WTC11 (cell line): Measurements from ENCODE around the gene FREM1. TPM values are rescaled to one million over a fixed set of nuclear protein-coding genes. Genes with fewer than 3 reads are reported as not detected.

ENCODE experiments used
- ATAC-seq: fragments of 200-7000 bp; cut with Tn5 transposase; 2 replicates; pipeline ENCODE4 v1.10.0; 2021; ENCODE audit warnings: mild to moderate bottlenecking, moderate library complexity
- CTCF ChIA-PET: fragments of 300-600 bp; sonication (Branson Sonifier 250); formaldehyde crosslinking; loops from one replicate; lab custom pipeline; 2021; ENCODE audit warnings: antibody characterized with exemption; lab: Charles Lee
- POLR2A ChIA-PET: fragments of 350-600 bp; sonication (Branson Sonifier 250); formaldehyde crosslinking; loops from one replicate; lab custom pipeline; 2021; ENCODE audit warnings: antibody characterized with exemption; lab: Charles Lee
- DNase-seq: peaks from one replicate; pipeline ENCODE4 v3.0.0; 2021; ENCODE audit warnings: low spot score
- H3K27ac Mint-ChIP-seq: 2 replicates; pipeline ENCODE4 v1.8.0; 2021; ENCODE audit warnings: mixed read lengths
- H3K27me3 Mint-ChIP-seq: 2 replicates; pipeline ENCODE4 v1.8.0; 2021; ENCODE audit warnings: low read depth, mild to moderate bottlenecking, moderate library complexity, mixed read lengths
- H3K36me3 Mint-ChIP-seq: 2 replicates; pipeline ENCODE4 v1.8.0; 2021; ENCODE audit warnings: mixed read lengths
- H3K4me1 Mint-ChIP-seq: 2 replicates; pipeline ENCODE4 v1.8.0; 2022; ENCODE audit warnings: mixed read lengths
- H3K4me3 Mint-ChIP-seq: 2 replicates; pipeline ENCODE4 v1.8.0; 2021; ENCODE audit warnings: mild to moderate bottlenecking, moderate library complexity, mixed read lengths
- H3K9me3 Mint-ChIP-seq: 2 replicates; pipeline ENCODE4 v1.8.0; 2021; ENCODE audit warnings: mixed read lengths
- AFF4 ChIP-seq: sonication (generic); formaldehyde crosslinking; IDR thresholded peaks from 2 replicates; pipeline ENCODE4 v1.8.1; 2023; ENCODE audit warnings: mild to moderate bottlenecking, missing genetic modification reagents, borderline replicate concordance
- ARID4B ChIP-seq: sonication (generic); formaldehyde crosslinking; IDR thresholded peaks from 2 replicates; pipeline ENCODE4 v1.8.0; 2023; ENCODE audit warnings: missing genetic modification reagents, mild to moderate bottlenecking, borderline replicate concordance
- ETV6 ChIP-seq: sonication (generic); formaldehyde crosslinking; IDR thresholded peaks from 2 replicates; pipeline ENCODE4 v1.8.1; 2022; ENCODE audit warnings: mild to moderate bottlenecking, missing genetic modification reagents
- FOXK1 ChIP-seq: sonication (generic); formaldehyde crosslinking; IDR thresholded peaks from 2 replicates; pipeline ENCODE4 v1.8.0; 2022; ENCODE audit warnings: mild to moderate bottlenecking, moderate library complexity, missing genetic modification reagents
- FOXP1 ChIP-seq: sonication (generic); formaldehyde crosslinking; IDR thresholded peaks from 2 replicates; pipeline ENCODE4 v1.8.0; 2022; ENCODE audit warnings: missing genetic modification reagents, mild to moderate bottlenecking, moderate library complexity, borderline replicate concordance
- HMGXB4 ChIP-seq: sonication (generic); formaldehyde crosslinking; IDR thresholded peaks from 2 replicates; pipeline ENCODE4 v1.8.1; 2023; ENCODE audit warnings: mild to moderate bottlenecking, moderate library complexity, missing genetic modification reagents
- JUN ChIP-seq: sonication (generic); formaldehyde crosslinking; IDR thresholded peaks from 2 replicates; pipeline ENCODE4 v1.8.0; 2023; ENCODE audit warnings: mild to moderate bottlenecking, missing genetic modification reagents
- MAX ChIP-seq: sonication (generic); formaldehyde crosslinking; IDR thresholded peaks from 2 replicates; pipeline ENCODE4 v1.8.0; 2022; ENCODE audit warnings: mild to moderate bottlenecking, missing genetic modification reagents
- MXD4 ChIP-seq: fragments of 250-450 bp; sonication (Bioruptor Pico); IDR thresholded peaks from 2 replicates; pipeline ENCODE4 v1.8.0; 2021; ENCODE audit warnings: mild to moderate bottlenecking, moderate library complexity, borderline replicate concordance
- MYBL2 ChIP-seq: sonication (generic); formaldehyde crosslinking; IDR thresholded peaks from 2 replicates; pipeline ENCODE4 v1.8.1; 2023; ENCODE audit warnings: mild to moderate bottlenecking, moderate library complexity, missing genetic modification reagents
- NR2C2 ChIP-seq: sonication (generic); formaldehyde crosslinking; IDR thresholded peaks from 2 replicates; pipeline ENCODE4 v1.8.0; 2022; ENCODE audit warnings: mild to moderate bottlenecking, missing genetic modification reagents
- SOX15 ChIP-seq: fragments of 250-450 bp; sonication (Bioruptor Pico); IDR thresholded peaks from 2 replicates; pipeline ENCODE4 v1.9.0; 2021; ENCODE audit warnings: mild to moderate bottlenecking
- TCF7 ChIP-seq: sonication (generic); formaldehyde crosslinking; IDR thresholded peaks from 2 replicates; pipeline ENCODE4 v1.8.0; 2022; ENCODE audit warnings: mild to moderate bottlenecking, low read depth, missing genetic modification reagents, moderate library complexity
- TEAD1 ChIP-seq: sonication (generic); formaldehyde crosslinking; IDR thresholded peaks from 2 replicates; pipeline ENCODE4 v1.8.0; 2022; ENCODE audit warnings: mild to moderate bottlenecking, missing genetic modification reagents
- USF1 ChIP-seq: sonication (generic); formaldehyde crosslinking; IDR thresholded peaks from 2 replicates; pipeline ENCODE4 v1.8.0; 2022; ENCODE audit warnings: mild to moderate bottlenecking, missing genetic modification reagents
- USF2 ChIP-seq: sonication (generic); formaldehyde crosslinking; IDR thresholded peaks from 2 replicates; pipeline ENCODE4 v1.8.1; 2023; ENCODE audit warnings: mild to moderate bottlenecking, missing genetic modification reagents, moderate library complexity
- ZMAT4 ChIP-seq: fragments of 250-450 bp; sonication (Bioruptor Pico); IDR thresholded peaks from 2 replicates; pipeline ENCODE4 v1.9.0; 2021; ENCODE audit warnings: mild to moderate bottlenecking
- ZNF138 ChIP-seq: sonication (generic); formaldehyde crosslinking; conservative IDR thresholded peaks from 2 replicates; pipeline ENCODE4 v1.8.1; 2022; ENCODE audit warnings: mild to moderate bottlenecking, moderate library complexity, missing genetic modification reagents
- ZNF232 ChIP-seq: sonication (generic); formaldehyde crosslinking; IDR thresholded peaks from 2 replicates; pipeline ENCODE4 v1.8.0; 2022; ENCODE audit warnings: mild to moderate bottlenecking, missing genetic modification reagents
- ZNF396 ChIP-seq: fragments of 250-450 bp; sonication (Bioruptor Pico); IDR thresholded peaks from 2 replicates; pipeline ENCODE4 v1.8.0; 2021; ENCODE audit warnings: mild to moderate bottlenecking, moderate library complexity, borderline replicate concordance
- total RNA-seq: library from RNA; stranded (reverse); gene quantifications from 3 replicates; pipeline ENCODE4 v1.2.3, GENCODE V29; 2021

The FREM1 gene
- total RNA-seq, 1 experiment from 2014 or later = 2.8 TPM

GRCh38 chr9:14731294-14731981 is 178.8 kb downstream of the FREM1 start:
- H3K27ac Mint-ChIP-seq = no peak overlapping the region
- DNase-seq (no peak), ATAC-seq (no peak)
- CTCF ChIA-PET = no interaction called here
- H3K4me1 Mint-ChIP-seq = no peaks in the 10 kb centered on the region
- no peak overlapping the region for H3K4me3 Mint-ChIP-seq
- H3K36me3 Mint-ChIP-seq = no peaks in the 10 kb centered on the region
- TF ChIP-seq HMGXB4 (CRISPR knock-in tag) (no peak), ZNF138 (no peak), ZNF396 (no peak), NR2C2 (CRISPR knock-in tag) (no peak), ZNF232 (no peak), FOXK1 (CRISPR knock-in tag) (no peak), MYBL2 (no peak), ARID4B (CRISPR knock-in tag) (no peak), JUN (CRISPR knock-in tag) (no peak), TEAD1 (CRISPR knock-in tag) (no peak), ETV6 (CRISPR knock-in tag) (no peak), FOXP1 (CRISPR knock-in tag) (no peak)
- no peaks in the 10 kb centered on the region for H3K9me3 Mint-ChIP-seq
- POLR2A ChIA-PET = no interaction called here
- H3K27me3 Mint-ChIP-seq = peaks cover 79% of the 10 kb centered on the region

GRCh38 chr9:14730461-14730898 is 179.7 kb downstream of the FREM1 start:
- CTCF ChIA-PET = no interaction called here
- H3K4me3 Mint-ChIP-seq = no peak overlapping the region
- H3K4me1 Mint-ChIP-seq = no peaks in the 10 kb centered on the region
- POLR2A ChIA-PET = no interaction called here
- peaks cover 83% of the 10 kb centered on the region for H3K27me3 Mint-ChIP-seq
- TF ChIP-seq SOX15 (no peak), TCF7 (CRISPR knock-in tag) (no peak)
- ATAC-seq (no peak), DNase-seq (no peak)
- no peaks in the 10 kb centered on the region for H3K36me3 Mint-ChIP-seq
- H3K9me3 Mint-ChIP-seq = no peaks in the 10 kb centered on the region
- no peak overlapping the region for H3K27ac Mint-ChIP-seq

GRCh38 chr9:14723301-14723700 is 186.9 kb downstream of the FREM1 start:
- no peaks in the 10 kb centered on the region for H3K9me3 Mint-ChIP-seq
- no peak overlapping the region for H3K27ac Mint-ChIP-seq
- peaks cover 100% of the 10 kb centered on the region for H3K27me3 Mint-ChIP-seq
- ATAC-seq = no peak
- POLR2A ChIA-PET = no interaction called here
- H3K4me3 Mint-ChIP-seq = peak overlapping the region; percentile 4; the same call in 1 of the 2 replicates
- CTCF ChIA-PET = interaction anchor here (1.0 to 1.3 kb wide), 3 partner anchors 45 to 62 kb away, joined by 3 to 4 read pairs (median 3); no protein-coding TSS in a partner anchor
- H3K4me1 Mint-ChIP-seq = peaks cover 35% of the 10 kb centered on the region
- H3K36me3 Mint-ChIP-seq = 0 out of 2 replicates have a peak, but pooled peaks cover 2% of the 10 kb centered on the region
- no peak for DNase-seq
- TF ChIP-seq JUN (CRISPR knock-in tag) (no peak), MXD4 (CRISPR knock-in tag) (no peak), USF1 (CRISPR knock-in tag) (no peak), ZMAT4 (CRISPR knock-in tag) (no peak), AFF4 (no peak), USF2 (no peak), MAX (CRISPR knock-in tag) (no peak)
